SU-DHL-6 (cell line): ENCODE results near the gene UNC5C.

Experiments
- H2AFZ ChIP-seq: fragments of 200-600 bp; sonication (generic); 2 replicates; pipeline ENCODE4 v1.6.1; 2014; ENCODE audit warnings: low read depth, mild to moderate bottlenecking, moderate library complexity, mixed read lengths, antibody characterized with exemption, low read length; ENCODE audit not compliant: severe bottlenecking
- H3F3A ChIP-seq: fragments of 200-600 bp; shearing (Covaris generic); 2 replicates; pipeline ENCODE4 v1.6.0; 2016; ENCODE audit warnings: antibody characterized with exemption, mild to moderate bottlenecking; ENCODE audit not compliant: insufficient read depth
- H3K27ac ChIP-seq: fragments of 200-600 bp; sonication (generic); 2 replicates; pipeline ENCODE4 v1.5.1; 2016; ENCODE audit warnings: low read depth, mild to moderate bottlenecking, low read length, moderate library complexity, mixed read lengths
- H3K27me3 ChIP-seq: fragments of 200-600 bp; sonication (generic), shearing (Covaris generic); 2 replicates; pipeline ENCODE4 v1.6.0; 2014; ENCODE audit warnings: mild to moderate bottlenecking, low read length
- H3K36me3 ChIP-seq: fragments of 200-600 bp; sonication (generic); 2 replicates; pipeline ENCODE4 v1.6.1; 2014; ENCODE audit warnings: mild to moderate bottlenecking, low read length, mixed read lengths
- H3K4me2 ChIP-seq: fragments of 300-600, 200-600 bp; shearing (Covaris generic), sonication (generic); 2 replicates; pipeline ENCODE4 v1.6.0; 2014; ENCODE audit warnings: low read length, low read depth, mild to moderate bottlenecking; ENCODE audit not compliant: poor library complexity, severe bottlenecking
- H3K4me3 ChIP-seq: fragments of 200-600 bp; sonication (generic); 2 replicates; pipeline ENCODE4 v1.5.1; 2014; ENCODE audit warnings: antibody characterized with exemption, low read length, mild to moderate bottlenecking, mixed read lengths; ENCODE audit not compliant: insufficient read depth, poor library complexity, severe bottlenecking
- H3K79me2 ChIP-seq: fragments of 200-600 bp; sonication (generic); 2 replicates; pipeline ENCODE4 v1.6.1; 2014; ENCODE audit warnings: mild to moderate bottlenecking, low read length, moderate library complexity; ENCODE audit not compliant: insufficient read depth
- H3K9ac ChIP-seq: fragments of 200-600 bp; sonication (generic); 2 replicates; pipeline ENCODE4 v1.7.0; 2014; ENCODE audit warnings: mild to moderate bottlenecking, low read length
- H3K9me2 ChIP-seq: fragments of 200-600 bp; sonication (generic); replicated peaks from 2 replicates; pipeline ENCODE4 v1.6.1; 2014; ENCODE audit warnings: low read length; ENCODE audit not compliant: insufficient read depth
- H3K9me3 ChIP-seq: fragments of 200-600 bp; sonication (generic); 2 replicates; pipeline ENCODE4 v1.6.1; 2014; ENCODE audit warnings: low read length, mixed read lengths; ENCODE audit not compliant: insufficient read depth
- H4K20me1 ChIP-seq: fragments of 200-600 bp; sonication (generic); 2 replicates; pipeline ENCODE4 v1.6.1; 2014; ENCODE audit warnings: low read depth, mild to moderate bottlenecking, antibody characterized with exemption, low read length, moderate library complexity, mixed read lengths
- EZH2phosphoT487 ChIP-seq: fragments of 200-600 bp; sonication (generic), shearing (Covaris generic); conservative IDR thresholded peaks from 2 replicates; pipeline ENCODE4 v1.6.1; 2018; ENCODE audit warnings: mild to moderate bottlenecking, antibody characterized with exemption, low read length, moderate library complexity, mixed read lengths
- TF ChIP-seq, protein P1 (sequence below): fragments of 200-600 bp; sonication (generic); IDR thresholded peaks from one replicate; pipeline ENCODE4 v1.5.1; 2017; ENCODE audit warnings: antibody characterized with exemption, mild to moderate bottlenecking, low read length, moderate library complexity; ENCODE audit not compliant: insufficient read depth, poor library complexity, severe bottlenecking

Gene UNC5C

DNA sequence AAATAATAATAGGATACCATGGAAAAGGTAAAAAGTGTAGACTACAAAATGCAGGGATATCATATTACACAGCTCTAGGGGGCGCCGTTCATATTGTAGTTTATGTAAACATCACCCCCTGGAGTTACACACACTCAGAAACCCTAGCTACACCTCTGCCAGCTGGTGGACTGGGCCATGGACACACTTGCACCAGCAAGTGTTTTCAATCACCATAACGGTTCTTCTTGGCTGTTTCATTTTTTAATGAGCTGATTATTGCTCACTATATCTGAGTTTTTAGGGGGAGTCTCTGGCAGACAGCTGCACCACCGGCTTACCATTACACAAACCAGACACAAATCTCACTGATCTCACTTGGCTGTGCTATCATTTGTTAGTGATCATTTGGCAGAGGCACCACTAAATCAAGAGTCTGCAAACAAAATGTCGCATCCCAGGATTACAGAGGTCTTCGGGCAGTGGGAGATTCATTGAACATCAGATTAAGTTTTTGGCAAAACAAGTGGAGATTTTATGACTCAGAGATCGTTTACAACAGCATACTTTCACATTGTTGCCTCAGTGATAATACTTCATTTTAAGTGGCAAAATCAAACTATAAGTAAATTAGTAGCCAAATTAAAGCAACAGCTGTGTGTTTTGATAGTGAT is 185.7 kb downstream of the UNC5C start:
- no peaks in the 10 kb centered on the region for H3K9me3 ChIP-seq
- no peak overlapping the region for H3K4me3 ChIP-seq
- H3K36me3 ChIP-seq: no peaks in the 10 kb centered on the region
- no peak overlapping the region for H3K9ac ChIP-seq
- no peaks in the 10 kb centered on the region for H3F3A ChIP-seq
- no peaks in the 10 kb centered on the region for H3K27me3 ChIP-seq
- no peak overlapping the region for H3K27ac ChIP-seq
- H2AFZ ChIP-seq: no peak overlapping the region
- TF ChIP-seq EZH2phosphoT487: no peak
- TF ChIP-seq, protein P1, sequence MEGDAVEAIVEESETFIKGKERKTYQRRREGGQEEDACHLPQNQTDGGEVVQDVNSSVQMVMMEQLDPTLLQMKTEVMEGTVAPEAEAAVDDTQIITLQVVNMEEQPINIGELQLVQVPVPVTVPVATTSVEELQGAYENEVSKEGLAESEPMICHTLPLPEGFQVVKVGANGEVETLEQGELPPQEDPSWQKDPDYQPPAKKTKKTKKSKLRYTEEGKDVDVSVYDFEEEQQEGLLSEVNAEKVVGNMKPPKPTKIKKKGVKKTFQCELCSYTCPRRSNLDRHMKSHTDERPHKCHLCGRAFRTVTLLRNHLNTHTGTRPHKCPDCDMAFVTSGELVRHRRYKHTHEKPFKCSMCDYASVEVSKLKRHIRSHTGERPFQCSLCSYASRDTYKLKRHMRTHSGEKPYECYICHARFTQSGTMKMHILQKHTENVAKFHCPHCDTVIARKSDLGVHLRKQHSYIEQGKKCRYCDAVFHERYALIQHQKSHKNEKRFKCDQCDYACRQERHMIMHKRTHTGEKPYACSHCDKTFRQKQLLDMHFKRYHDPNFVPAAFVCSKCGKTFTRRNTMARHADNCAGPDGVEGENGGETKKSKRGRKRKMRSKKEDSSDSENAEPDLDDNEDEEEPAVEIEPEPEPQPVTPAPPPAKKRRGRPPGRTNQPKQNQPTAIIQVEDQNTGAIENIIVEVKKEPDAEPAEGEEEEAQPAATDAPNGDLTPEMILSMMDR: no peak
- H3K79me2 ChIP-seq: no peaks in the 10 kb centered on the region
- H3K9me2 ChIP-seq: no peaks in the 10 kb centered on the region
- H3K4me2 ChIP-seq: no peak overlapping the region
- H4K20me1 ChIP-seq: no peaks in the 10 kb centered on the region

DNA sequence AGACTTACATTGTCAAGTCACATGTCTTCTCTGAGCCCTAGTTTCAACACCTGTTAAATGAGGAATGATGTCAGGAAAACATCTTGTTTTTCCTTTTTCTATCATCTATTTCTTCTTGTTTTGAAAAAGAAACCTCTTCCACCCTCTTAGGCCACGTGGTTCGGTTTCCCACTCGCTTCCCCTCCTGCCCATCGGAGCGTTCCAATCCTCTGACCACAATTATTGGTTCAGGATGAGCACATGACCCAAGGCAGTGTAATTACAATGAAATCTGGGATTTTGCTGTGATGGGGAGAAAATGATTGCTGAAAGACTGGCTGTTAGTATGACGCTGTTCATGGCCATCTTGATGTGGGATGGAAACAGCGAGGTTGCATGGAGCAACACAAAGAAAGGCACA is 186.7 kb downstream of the UNC5C start:
- H3K27me3 ChIP-seq: no peaks in the 10 kb centered on the region
- H3K9me2 ChIP-seq: no peaks in the 10 kb centered on the region
- H3K4me3 ChIP-seq: no peak overlapping the region
- no peak overlapping the region for H3K4me2 ChIP-seq
- no peaks in the 10 kb centered on the region for H4K20me1 ChIP-seq
- TF ChIP-seq, protein P1: no peak
- no peak for TF ChIP-seq EZH2phosphoT487
- no peaks in the 10 kb centered on the region for H3K79me2 ChIP-seq
- no peak overlapping the region for H3K9ac ChIP-seq
- no peaks in the 10 kb centered on the region for H3F3A ChIP-seq
- no peak overlapping the region for H3K27ac ChIP-seq
- H3K9me3 ChIP-seq: no peaks in the 10 kb centered on the region
- no peaks in the 10 kb centered on the region for H3K36me3 ChIP-seq
- H2AFZ ChIP-seq: no peak overlapping the region

DNA sequence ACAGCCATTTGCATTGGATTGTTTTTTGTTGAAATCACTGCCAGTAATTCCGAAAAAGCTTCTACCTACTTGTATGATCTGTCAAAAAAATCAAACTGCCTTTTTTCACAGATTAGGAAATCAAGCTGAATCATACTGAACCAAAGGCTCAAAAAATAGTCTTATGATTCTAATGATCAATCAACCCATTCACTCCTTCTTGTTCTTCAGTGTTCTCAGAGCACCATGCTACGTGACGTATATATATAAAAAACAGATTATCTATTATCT is 187.1 kb downstream of the UNC5C start:
- no peaks in the 10 kb centered on the region for H3K79me2 ChIP-seq
- no peaks in the 10 kb centered on the region for H3K9me2 ChIP-seq
- no peak for TF ChIP-seq EZH2phosphoT487
- TF ChIP-seq, protein P1: no peak
- no peak overlapping the region for H3K4me3 ChIP-seq
- no peaks in the 10 kb centered on the region for H3K36me3 ChIP-seq
- no peaks in the 10 kb centered on the region for H3K27me3 ChIP-seq
- no peak overlapping the region for H3K9ac ChIP-seq
- no peaks in the 10 kb centered on the region for H4K20me1 ChIP-seq
- H3F3A ChIP-seq: no peaks in the 10 kb centered on the region
- no peak overlapping the region for H3K4me2 ChIP-seq
- no peaks in the 10 kb centered on the region for H3K9me3 ChIP-seq
- no peak overlapping the region for H3K27ac ChIP-seq
- H2AFZ ChIP-seq: no peak overlapping the region
